CD4-positive, alpha-beta T cell treated with Interleukin-2 at 100 ng/mL for 4 hours (primary cell): ENCODE measurements around the gene COASY.
"Not testable (repeated sequence)": the region's sequence is repeated elsewhere in the genome, so short reads cannot be mapped to it uniquely, and the experiment has no call there.

Experiments used
- DNase-seq: peaks from one replicate; pipeline ENCODE4 v3.0.0-alpha.2; 2020; ENCODE audit warnings: low spot score

The COASY gene

DNA sequence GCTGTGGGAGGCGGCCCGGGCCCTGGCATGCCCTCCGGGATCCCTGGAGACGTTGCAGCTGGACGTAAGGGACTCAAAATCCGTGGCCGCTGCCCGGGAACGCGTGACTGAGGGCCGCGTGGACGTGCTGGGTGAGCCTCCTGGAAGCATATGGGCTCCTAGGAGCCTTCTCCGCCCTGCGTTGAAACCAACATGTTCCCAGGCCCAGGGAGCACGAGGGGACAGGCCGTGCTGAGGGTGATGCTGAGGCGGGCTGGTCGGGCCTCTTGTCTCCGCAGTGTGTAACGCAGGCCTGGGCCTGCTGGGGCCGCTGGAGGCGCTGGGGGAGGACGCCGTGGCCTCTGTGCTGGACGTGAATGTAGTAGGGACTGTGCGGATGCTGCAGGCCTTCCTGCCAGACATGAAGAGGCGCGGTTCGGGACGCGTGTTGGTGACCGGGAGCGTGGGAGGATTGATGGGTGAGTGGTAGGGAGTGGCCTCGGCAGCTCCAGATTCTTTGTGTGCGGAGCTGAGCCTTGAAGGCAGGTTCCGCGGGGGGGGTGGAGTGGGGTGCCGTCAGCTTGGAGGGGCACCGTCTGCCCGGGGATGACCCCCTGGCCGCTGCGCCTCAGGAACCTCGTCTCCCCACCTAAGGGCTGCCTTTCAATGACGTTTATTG, 8.7 kb upstream of the COASY start:
- no peak for DNase-seq

DNA sequence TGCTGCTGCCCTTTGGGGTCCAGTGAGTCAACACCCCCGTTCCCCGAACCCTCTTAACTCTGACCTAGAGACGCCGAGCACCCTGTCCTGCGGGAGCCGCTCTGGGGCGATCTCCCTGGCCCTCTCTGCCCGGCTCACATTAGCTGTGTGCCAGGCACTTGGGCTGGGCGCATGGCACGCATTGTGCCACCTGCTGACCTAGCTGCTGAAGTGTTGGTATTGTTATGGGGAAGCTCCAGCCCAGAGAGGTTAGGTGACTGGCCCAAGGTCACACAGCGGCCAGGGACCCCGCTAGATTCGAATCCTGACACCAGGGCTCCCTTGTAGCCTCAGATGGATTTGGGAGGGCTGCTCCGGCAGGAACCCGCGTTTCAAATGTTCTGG, 8.1 kb upstream of the COASY start:
- DNase-seq: peak; percentile 15

DNA sequence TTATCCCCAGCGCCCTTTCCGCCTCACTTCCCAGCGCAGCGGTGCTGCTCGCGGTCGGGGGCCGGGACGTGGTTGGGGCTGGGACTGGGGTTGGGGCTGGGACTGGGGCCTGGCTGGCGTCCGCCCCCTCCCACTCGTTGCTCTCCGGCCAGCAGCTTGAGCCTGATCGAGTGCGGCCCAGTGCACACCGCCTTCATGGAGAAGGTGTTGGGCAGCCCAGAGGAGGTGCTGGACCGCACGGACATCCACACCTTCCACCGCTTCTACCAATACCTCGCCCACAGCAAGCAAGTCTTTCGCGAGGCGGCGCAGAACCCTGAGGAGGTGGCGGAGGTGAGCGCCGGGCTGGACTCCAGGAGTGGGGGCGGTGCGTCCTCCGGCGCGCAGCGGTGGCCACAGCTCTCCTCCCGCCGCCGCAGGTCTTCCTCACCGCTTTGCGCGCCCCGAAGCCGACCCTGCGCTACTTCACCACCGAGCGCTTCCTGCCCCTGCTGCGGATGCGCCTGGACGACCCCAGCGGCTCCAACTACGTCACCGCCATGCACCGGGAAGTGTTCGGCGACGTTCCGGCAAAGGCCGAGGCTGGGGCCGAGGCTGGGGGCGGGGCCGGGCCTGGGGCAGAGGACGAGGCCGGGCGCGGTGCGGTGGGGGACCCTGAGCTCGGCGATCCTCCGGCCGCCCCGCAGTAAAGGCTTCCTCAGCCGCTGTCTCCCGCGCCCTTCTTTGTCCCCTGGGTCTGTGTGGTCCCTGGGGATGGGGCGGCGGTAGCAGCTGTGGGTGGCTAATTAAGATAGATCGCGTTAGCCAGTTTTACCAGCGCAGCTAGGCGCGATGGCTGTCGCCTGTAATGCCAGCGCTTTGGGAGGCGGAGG, 7.5 kb upstream of the COASY start:
- DNase-seq: peak; percentile 73

GRCh38 chr17:42555122-42555622, 6.8 kb upstream of the COASY start:
- DNase-seq: no peak

DNA sequence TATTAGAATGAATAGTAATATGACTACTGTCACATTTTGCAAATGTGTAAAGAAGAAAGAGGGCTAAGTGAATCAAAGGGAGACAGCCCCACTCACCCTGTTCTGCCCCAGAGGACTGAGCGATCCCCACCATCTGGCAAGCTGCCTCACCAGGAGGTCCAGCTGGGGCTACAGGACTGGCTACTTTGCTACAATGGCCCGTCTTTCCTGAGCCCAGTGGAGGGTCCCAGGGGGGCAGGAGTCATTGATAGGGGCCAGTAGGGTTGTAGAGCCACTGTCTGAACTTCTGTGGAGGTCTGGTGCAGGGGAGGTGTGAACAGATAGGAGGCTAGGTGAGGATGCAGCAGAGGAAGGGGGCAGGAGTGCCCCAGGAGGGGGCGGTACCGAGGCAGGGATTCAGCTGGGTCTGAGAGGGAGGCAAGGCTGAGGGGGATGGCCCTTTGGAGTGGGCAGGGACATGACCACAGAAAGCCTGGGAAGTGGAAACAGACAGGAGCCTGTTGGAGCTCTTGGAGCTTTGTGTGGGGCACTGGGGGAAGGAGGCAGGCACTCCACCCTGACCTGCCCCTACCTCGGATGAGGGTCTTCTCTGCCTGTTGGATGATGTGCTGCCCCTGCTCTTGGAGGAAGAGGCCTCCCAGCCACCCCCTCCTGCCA, 5.9 kb upstream of the COASY start:
- not testable (repeated sequence) for DNase-seq

DNA sequence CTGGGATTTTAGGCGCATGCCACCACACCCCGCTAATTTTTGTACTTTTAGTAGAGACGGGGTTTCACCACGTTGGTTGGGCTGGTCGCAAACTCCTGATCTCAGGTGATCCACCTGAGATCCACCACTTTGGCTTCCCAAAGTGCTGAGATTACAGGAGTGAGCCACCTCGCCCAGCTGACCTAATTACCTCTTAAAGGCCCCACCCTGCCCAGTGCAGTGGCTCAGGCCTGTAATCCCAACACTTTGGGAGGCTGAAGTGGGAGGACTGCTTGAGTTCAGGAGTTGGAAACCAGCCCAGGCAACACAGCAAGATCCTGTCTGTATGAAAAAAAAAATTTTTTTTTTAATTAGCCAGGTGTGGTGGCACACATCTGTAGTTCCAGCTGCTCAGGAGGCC, 2.9 kb upstream of the COASY start:
- no peak for DNase-seq

GRCh38 chr17:42560246-42560645, 1.7 kb upstream of the COASY start:
- DNase-seq: no peak

DNA sequence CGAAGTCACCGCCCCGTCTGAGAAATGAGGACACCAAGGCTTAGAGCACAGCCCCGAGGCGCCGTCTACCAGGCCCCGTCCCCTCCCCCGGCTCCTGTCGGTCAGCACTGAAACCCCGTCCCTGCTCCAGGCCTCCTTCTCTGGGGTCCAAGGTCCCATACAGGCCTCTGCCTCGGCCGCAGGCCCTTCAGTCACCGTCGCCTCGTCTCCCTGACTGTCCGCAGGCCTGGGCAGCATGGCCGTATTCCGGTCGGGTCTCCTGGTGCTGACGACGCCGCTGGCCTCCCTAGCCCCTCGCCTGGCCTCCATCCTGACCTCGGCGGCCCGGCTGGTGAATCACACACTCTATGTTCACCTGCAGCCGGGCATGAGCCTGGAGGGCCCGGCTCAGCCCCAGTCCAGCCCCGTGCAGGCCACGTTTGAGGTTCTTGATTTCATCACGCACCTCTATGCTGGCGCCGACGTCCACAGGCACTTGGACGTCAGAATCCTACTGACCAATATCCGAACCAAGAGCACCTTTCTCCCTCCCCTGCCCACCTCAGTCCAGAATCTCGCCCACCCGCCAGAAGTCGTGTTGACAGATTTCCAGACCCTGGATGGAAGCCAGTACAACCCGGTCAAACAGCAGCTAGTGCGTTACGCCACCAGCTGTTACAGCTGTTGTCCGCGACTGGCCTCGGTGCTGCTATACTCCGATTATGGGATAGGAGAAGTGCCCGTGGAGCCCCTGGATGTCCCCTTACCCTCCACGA, 617 bp downstream of the COASY start:
- DNase-seq: no peak

DNA sequence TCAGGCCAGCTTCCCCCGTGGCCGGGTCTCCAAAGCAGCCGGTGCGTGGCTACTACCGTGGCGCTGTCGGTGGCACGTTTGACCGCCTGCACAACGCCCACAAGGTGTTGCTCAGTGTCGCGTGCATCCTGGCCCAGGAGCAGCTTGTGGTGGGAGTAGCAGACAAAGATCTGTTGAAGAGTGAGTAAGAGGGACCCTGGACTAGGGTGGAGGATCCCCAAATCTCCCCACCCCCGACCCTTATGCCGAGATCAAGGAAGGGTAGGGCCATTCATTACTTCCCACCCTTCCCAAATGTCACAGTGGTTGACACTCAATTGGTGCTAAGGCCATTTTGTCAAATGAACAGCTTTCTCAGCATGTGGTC, 1.2 kb downstream of the COASY start:
- no peak for DNase-seq

- no peak for DNase-seq
Observed at GRCh38 chr17:42563543-42563942, 1.6 kb downstream of the COASY start.

GRCh38 chr17:42563950-42564349, 2.0 kb downstream of the COASY start:
- DNase-seq: no peak

DNA sequence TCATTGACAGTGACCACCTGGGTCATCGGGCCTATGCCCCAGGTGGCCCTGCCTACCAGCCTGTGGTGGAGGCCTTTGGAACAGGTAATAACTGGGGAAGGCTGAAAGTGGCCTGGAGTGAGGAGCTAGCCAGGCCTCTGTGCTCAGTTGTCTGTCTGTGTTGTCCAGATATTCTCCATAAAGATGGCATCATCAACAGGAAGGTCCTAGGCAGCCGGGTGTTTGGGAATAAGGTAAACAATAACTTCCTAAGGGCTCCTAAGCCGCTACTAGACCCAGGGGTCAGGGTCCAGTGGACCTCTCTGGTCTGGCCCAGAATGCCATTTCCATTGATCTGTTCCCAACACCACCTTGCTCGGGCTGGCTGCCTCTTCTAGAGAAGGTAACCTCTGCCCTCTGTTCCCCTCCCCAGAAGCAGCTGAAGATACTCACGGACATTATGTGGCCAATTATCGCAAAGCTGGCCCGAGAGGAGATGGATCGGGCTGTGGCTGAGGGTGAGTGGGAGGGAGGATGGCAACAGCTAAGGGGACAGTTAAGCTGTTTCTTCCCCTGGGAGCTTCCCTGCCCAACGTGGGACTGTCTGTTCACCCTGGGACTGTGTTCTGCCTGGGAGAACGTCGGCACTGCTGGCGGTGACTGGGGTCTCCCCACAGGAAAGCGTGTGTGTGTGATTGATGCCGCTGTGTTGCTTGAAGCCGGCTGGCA, 3.0 kb downstream of the COASY start:
- no peak for DNase-seq

- DNase-seq: no peak
Observed at GRCh38 chr17:42565523-42566214, 3.7 kb downstream of the COASY start.

DNA sequence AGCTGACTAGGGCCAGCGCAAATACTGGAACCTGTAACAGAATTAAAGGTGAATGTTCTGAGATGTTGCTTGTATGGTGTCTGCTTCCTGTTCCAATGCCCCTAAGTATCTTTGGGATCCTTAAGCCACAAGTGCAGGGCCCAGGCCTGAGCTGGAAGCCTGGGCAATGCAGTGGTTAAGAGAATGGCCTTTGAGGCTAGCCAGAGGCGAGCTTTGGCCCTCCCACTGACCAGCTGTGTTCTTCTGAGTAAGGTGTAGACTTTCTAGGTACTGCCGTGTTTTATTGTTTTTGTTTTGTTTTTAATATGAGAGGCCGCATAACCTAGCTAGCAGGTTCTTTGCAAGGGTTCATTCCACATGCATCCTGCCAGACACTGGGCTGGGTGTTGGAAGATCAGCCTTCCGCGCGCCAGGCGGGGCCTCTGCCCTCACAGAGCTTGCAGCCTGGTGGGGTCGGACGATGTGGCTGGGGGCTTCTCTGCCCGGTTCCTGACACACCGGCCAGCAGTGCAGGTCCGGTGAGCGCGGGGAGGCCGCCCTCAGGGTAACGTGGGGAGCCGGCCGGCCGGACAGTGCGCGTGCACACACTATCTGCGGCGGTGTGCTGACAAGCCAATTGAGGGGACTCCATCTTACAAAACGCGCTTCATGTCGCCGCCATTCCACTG, 4.4 kb downstream of the COASY start:
- no peak for DNase-seq

GRCh38 chr17:42566883-42567573, 5.1 kb downstream of the COASY start, which contains the start of gene MLX:
Gene MLX (plus strand): TSS chr17:42567100. CDS start chr17:42567125, 25 bp downstream.
- peak; percentile 91 for DNase-seq

DNA sequence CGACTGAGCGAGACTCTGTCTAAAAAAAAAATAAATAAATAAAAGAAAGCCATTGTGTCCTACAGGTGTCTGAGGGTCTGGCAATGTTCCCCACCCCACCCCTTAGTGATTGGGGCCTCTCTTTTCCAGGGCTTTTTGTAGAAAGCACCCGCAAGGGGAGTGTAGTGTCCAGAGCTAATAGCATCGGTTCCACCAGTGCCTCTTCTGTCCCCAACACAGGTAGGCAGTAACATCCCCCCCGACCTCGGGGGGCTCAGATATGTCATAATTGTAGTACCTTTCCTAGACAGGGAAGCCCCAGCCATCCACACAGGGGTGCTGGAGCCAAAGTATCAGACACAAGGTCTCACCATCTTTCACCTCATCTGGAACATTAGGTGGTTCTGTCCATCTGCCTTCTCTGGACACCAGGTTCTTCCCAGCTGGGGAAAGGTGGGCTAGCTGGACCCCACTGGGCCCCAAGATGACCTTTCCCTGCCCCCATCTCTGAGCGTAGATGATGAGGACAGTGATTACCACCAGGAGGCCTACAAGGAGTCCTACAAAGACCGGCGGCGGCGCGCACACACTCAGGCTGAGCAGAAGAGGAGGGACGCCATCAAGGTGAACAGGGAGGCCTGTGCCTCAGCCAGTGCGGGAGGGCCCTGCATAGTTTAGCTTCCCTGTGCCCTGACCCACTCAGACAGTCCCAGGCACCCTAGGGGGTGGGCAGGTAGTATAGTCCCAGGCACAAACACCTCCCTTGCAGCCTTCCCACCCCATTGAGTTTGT, 6.6 kb downstream of the COASY start:
- DNase-seq: no peak

GRCh38 chr17:42571435-42572225, 9.7 kb downstream of the COASY start:
- no peak for DNase-seq

- no peak for DNase-seq
Observed at GRCh38 chr17:42573095-42573494, 11.1 kb downstream of the COASY start.
